HG03196 (cell line): ENCODE results near the gene KPNA6.
A peak's percentile ranks its signal among the peaks of the same experiment; 100 is the strongest.
"Not testable (repeated sequence)": the region's sequence is repeated elsewhere in the genome, so short reads cannot be mapped to it uniquely, and the experiment has no call there.

Experiments
- ATAC-seq: cut with Tn5 transposase; IDR thresholded peaks from one replicate; pipeline ENCODE4 v1.9.1; 2021; ENCODE audit not compliant: unreplicated experiment

The KPNA6 gene

GRCh38 chr1:32138965-32139364 lies 31.1 kb downstream of the KPNA6 start:
- no peak for ATAC-seq

GRCh38 chr1:32142446-32143301 lies 34.8 kb downstream of the KPNA6 start:
- no peak for ATAC-seq

- ATAC-seq: not testable (repeated sequence)
Measured at GRCh38 chr1:32143302-32143695, 35.4 kb downstream of the KPNA6 start.

- no peak for ATAC-seq
Measured at GRCh38 chr1:32144033-32144432, 36.2 kb downstream of the KPNA6 start.

- ATAC-seq: not testable (repeated sequence)
Measured at GRCh38 chr1:32147799-32148198, 39.9 kb downstream of the KPNA6 start.

GRCh38 chr1:32150847-32151246 lies 43.0 kb downstream of the KPNA6 start:
- ATAC-seq: no peak

- ATAC-seq: no peak
Measured at GRCh38 chr1:32151319-32151787, 43.5 kb downstream of the KPNA6 start.

- no peak for ATAC-seq
Measured at GRCh38 chr1:32159189-32159588, 51.3 kb downstream of the KPNA6 start.

GRCh38 chr1:32163405-32163804 lies 55.5 kb downstream of the KPNA6 start:
- ATAC-seq: no peak

- not testable (repeated sequence) for ATAC-seq
Measured at GRCh38 chr1:32165633-32166032, 57.8 kb downstream of the KPNA6 start.

GRCh38 chr1:32170991-32171390 lies 63.1 kb downstream of the KPNA6 start:
- ATAC-seq: no peak

- no peak for ATAC-seq
Measured at GRCh38 chr1:32172621-32173245, 64.9 kb downstream of the KPNA6 start.

- ATAC-seq: no peak
Measured at GRCh38 chr1:32178380-32179192, 70.7 kb downstream of the KPNA6 start.

GRCh38 chr1:32179193-32179442 lies 71.3 kb downstream of the KPNA6 start:
- no peak for ATAC-seq

GRCh38 chr1:32179443-32180185 lies 71.8 kb downstream of the KPNA6 start, which contains the start of gene TXLNA:
Gene TXLNA (plus strand): TSS chr1:32179675. CDS start chr1:32180346, 671 bp downstream.
- peak; percentile 81 for ATAC-seq

GRCh38 chr1:32180186-32181060 lies 72.6 kb downstream of the KPNA6 start:
- no peak for ATAC-seq

- ATAC-seq: no peak
Measured at GRCh38 chr1:32181065-32181464, 73.2 kb downstream of the KPNA6 start.

GRCh38 chr1:32181563-32181962 lies 73.7 kb downstream of the KPNA6 start:
- ATAC-seq: no peak

- no peak for ATAC-seq
Measured at GRCh38 chr1:32182060-32182459, 74.2 kb downstream of the KPNA6 start.

GRCh38 chr1:32184650-32185049 lies 76.8 kb downstream of the KPNA6 start:
- ATAC-seq: no peak
